Activated T-helper 9 cell treated with anti-CD3 and anti-CD28 coated beads, Interleukin-2, amount 50 U/mL, for 16 hours (primary cell): Measurements from ENCODE around the gene RBM42.
A peak's percentile ranks its signal among the peaks of the same experiment; 100 is the strongest.

Experiments
- DNase-seq: peaks from one replicate; pipeline ENCODE4 v3.0.0-alpha.2; 2020; ENCODE audit warnings: low read depth

Gene RBM42

GRCh38 chr19:35620001-35620400, 8.8 kb upstream of the RBM42 start:
- DNase-seq: no peak

- no peak for DNase-seq
These were observed 7.1 kb upstream of the RBM42 start for GRCh38 chr19:35621708-35622107.

GRCh38 chr19:35622750-35623149, 6.1 kb upstream of the RBM42 start:
- no peak for DNase-seq

- DNase-seq: no peak
These were observed 5.4 kb upstream of the RBM42 start for GRCh38 chr19:35623327-35624010.

- no peak for DNase-seq
These were observed 622 bp upstream of the RBM42 start for GRCh38 chr19:35628264-35628564.

- DNase-seq: no peak
These were observed 447 bp downstream of the RBM42 start for GRCh38 chr19:35629332-35629633.

- DNase-seq: no peak
These were observed 5.0 kb downstream of the RBM42 start for GRCh38 chr19:35633727-35634440.

GRCh38 chr19:35636651-35637050, 7.8 kb downstream of the RBM42 start:
- no peak for DNase-seq

GRCh38 chr19:35637165-35637564, 8.3 kb downstream of the RBM42 start:
- DNase-seq: no peak

- DNase-seq: no peak
These were observed 10.4 kb downstream of the RBM42 start for GRCh38 chr19:35639321-35639639.

GRCh38 chr19:35639863-35640262, 11.0 kb downstream of the RBM42 start:
- DNase-seq: no peak

- DNase-seq: no peak
These were observed 12.8 kb downstream of the RBM42 start, which contains the start of gene ETV2 for GRCh38 chr19:35641515-35642151. ETV2 (plus strand) TSS chr19:35641745; CDS start chr19:35642461, 716 bp downstream.

- DNase-seq: no peak
These were observed 13.5 kb downstream of the RBM42 start for GRCh38 chr19:35642312-35642711.

GRCh38 chr19:35642798-35643254, 14.0 kb downstream of the RBM42 start:
- DNase-seq: no peak

- DNase-seq: peak; percentile 67
These were observed 14.7 kb downstream of the RBM42 start for GRCh38 chr19:35643255-35644205.

GRCh38 chr19:35644206-35644986, 15.6 kb downstream of the RBM42 start:
- DNase-seq: peak; percentile 94

GRCh38 chr19:35644987-35645679, 16.3 kb downstream of the RBM42 start:
- DNase-seq: peak; percentile 65

GRCh38 chr19:35645680-35646511, 17.1 kb downstream of the RBM42 start:
- no peak for DNase-seq

- peak; percentile 87 for DNase-seq
These were observed 19.5 kb downstream of the RBM42 start, which contains the start of gene COX6B1 for GRCh38 chr19:35648017-35648961. COX6B1 (plus strand) TSS chr19:35648323; CDS start chr19:35651244, 2,921 bp downstream.
